GM18499 (cell line): ENCODE results near the gene DDX42.

Experiments
- ATAC-seq: cut with Tn5 transposase; IDR thresholded peaks from one replicate; pipeline ENCODE4 v1.9.1; 2021; ENCODE audit warnings: moderate number of reproducible peaks; ENCODE audit not compliant: insufficient read depth, unreplicated experiment

The DDX42 gene

DNA sequence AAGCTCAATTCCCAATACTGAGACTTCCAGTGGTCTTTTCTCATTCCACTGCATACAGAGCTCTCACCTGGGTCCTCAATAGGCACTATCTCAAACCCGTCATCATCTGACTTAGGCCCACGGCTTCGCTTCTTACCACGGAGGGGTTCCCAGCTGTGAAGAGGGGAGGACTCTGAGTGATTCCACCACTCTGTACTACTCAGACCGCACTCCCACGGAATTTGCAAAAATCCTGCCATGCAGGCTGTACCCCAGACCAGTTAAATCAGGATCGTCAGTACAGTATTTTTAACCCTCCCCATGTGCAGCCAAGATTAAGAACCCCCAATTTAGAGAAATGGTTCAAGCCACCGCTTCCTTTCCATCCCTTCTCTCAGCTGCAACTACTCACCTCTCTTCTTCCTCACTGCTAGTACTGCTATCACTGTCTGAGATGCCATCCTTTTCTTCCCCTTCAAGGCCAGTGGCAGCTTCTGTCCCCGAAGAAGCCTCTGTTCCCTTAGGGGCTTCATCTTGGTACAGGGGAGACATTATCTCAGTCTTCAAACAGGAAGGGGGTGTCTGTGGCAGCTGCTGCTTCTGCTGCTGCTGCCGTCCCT lies 47.1 kb downstream of the DDX42 start:
- no peak for ATAC-seq

DNA sequence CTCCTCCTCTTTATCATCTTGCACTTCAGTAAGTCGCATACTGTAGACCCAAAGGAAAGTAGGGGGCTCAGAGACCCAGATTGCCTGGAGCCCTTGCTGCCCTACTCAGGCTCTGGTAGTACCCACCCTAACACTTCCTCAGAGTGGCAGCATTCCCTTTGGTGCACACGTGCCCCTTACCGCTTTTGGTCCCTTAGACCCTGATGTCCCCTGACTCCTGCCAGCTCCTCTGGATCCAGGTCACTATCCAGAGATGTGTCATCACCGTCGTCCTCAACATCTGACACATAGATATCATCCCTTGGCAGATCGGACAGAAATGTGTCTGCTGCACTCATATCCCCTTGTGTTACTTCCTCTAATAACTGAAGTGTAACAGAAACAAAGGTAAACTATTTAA lies 47.8 kb downstream of the DDX42 start:
- ATAC-seq = no peak

DNA sequence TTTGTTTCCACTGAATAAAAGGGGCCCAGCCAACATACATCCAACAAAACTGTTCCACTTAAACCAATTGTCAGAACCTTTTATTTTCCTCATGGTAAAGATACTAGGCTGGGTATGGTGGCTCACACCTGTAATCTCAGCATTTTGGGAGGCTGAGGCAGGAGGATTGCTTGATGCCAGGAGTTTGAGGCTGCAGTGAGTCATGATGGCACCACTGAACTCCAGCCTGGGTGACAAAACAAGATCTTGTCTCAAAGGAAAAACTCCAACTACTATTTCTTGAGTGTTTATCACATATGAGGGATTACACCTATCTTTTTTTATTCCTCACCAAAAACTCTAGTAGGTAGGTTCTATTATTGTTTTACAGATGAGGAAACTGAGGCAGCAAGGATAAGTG lies 48.6 kb downstream of the DDX42 start:
- no peak for ATAC-seq

DNA sequence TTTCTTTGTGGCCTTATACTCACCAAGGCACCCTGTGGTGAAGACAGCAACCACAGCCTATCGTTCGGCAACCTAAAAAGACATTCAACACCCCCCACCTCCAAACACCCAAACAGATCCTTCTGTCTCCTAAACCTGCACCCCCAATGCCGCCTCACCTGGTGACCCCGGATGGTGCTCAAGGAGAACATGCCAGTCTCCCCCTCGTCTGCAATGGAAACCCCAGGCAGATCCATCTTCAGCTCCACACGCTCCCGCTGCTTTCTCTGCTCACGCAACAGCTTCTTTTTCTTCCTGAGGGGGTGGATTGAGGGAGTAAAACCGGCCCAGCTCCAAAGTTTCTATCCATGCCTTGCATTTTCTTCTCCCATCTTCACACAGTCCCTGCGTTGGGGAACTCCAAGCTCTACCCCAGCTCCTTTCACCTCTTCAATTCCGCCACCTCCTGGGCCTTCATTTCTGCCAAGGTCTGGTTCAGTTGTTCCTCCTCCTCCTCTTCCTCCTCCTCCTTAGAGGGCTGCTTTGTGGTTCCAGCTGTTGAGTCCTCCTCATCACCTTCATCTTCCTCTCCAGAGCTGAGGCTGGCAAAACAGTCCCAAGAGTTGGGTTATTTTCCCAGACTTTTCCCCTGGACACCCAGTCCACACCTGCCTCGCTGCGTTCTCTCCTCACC lies 49.8 kb downstream of the DDX42 start:
- ATAC-seq = no peak

DNA sequence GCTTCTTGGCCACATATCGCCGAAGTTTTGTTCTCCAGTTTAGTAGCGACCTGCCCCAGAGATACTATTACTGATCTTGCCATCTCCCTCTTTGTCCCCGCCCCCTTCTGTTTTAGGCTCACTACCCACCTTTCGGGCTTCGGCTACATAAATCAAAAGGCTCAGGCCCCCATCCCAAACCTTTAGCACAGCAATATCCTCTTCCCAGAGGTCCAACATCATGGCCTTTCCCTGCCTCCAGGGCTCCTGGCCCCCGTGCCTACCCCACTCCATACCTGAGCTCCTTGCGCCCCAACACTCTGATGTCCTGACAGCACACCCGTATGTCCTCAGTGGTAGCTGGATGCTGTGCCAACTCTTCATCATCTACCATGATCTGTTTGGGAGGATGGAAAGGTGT lies 50.4 kb downstream of the DDX42 start:
- ATAC-seq = no peak

DNA sequence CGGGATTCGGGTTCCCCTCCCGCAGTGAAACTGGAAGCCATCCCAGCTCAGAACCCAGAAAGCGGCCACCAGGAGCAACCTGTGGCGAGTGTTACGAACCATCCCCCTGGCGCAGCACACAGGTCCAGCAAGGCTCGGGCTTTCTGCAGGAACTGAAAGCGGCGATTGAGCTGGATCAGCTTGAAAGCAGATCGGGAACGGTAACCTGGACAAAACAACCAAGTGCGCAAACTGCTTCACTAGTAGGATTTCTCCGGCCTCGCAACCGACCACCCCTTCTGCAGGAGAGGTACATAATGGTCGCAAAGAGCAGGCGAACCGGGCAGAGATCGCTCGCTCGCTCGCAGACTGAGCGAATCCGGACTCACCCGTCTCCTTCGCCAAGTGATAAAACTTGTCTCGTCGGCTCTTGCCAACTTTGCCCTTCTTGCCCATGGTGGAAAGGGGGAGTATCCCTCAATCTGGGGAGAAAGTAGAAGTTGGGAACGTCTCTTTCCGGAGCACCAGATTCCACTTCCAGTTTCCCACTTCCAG lies 52.6 kb downstream of the DDX42 start:
- no peak for ATAC-seq

DNA sequence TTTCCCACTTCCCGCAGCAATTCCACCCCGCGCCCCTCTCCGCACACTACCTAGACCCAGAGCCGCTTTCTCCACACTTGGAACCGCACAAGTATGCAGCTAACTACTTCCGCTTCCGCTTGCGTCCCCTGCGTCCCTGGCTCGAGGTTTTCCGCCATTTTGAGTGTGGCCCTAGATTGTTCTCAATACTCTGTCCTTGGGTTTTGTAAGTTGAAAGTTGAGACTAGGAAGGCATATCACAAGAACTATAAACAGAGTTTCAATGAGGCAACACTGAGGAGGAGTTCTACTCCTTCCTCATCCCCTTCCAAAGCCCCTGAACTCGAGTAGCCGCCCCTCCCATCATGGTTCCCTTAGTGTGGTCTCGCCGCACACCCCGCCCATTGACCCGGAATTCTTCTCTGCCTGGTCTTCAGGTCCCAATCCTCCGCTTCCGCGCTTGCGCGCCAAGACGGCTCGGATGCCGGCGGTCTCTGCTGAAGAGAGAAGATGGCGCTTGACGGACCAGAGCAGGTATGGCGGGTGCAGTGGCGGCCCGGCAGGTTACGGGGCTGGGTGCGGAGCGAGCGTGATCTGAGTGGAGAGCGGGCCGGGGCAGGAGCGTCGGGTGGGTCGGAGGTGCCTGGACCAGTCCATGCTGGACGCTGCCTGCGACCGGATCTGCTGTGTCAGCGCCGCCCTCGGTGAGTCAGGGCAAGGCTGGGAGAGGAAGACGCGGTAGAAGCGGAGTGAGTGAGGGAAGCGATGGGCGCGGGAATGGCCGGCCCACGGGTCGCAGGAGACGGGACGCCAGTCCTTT lies 53.2 kb downstream of the DDX42 start, which contains the start of the genes FTSJ3 and PSMC5:
TSS of gene FTSJ3 (minus strand) at position 662 of the 799 bp plus-strand sequence. CDS start 761 bp downstream, outside the sequence.
TSS of gene PSMC5 (plus strand) at position 430 of the 799 bp plus-strand sequence. CDS start at position 490, 60 bp downstream.
- ATAC-seq = peak; percentile 66

DNA sequence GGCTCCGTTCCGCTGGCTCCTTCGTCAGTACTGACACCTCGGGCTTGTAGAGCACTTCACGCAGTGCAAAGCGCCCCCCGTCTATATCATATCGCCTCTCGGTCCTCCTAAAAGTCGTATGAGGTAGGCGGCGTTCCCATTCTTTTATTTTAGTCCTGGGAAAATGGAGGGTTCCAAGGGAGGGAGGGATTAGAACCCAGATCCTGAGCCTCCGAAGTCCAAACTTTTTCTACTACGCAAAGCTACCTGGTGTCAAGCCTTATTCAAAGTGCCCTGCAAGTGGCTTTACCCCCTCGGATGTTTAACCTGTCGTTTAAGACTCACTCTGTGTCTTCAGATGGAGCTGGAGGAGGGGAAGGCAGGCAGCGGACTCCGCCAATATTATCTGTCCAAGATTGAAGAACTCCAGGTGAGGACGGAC lies 53.8 kb downstream of the DDX42 start:
- no peak for ATAC-seq

DNA sequence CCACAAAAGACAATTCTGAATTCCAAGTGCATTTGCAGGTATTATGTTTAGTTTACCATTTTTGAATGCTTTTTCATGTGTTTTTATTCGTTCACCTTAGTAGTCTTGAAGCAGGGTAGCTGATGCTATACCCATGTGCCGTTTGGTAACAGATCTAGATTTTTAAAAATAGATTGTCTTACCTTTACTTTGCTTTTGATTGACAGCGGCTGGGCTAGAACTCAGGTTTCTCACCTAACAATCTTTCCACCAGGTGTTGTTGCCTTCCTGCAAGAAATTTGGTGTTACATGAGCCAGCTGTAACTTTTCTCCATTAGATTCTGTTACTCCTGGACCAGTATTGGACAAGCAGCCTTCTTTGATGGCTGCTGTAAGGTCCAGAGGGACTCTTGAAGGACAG lies 55.0 kb downstream of the DDX42 start:
- no peak for ATAC-seq

DNA sequence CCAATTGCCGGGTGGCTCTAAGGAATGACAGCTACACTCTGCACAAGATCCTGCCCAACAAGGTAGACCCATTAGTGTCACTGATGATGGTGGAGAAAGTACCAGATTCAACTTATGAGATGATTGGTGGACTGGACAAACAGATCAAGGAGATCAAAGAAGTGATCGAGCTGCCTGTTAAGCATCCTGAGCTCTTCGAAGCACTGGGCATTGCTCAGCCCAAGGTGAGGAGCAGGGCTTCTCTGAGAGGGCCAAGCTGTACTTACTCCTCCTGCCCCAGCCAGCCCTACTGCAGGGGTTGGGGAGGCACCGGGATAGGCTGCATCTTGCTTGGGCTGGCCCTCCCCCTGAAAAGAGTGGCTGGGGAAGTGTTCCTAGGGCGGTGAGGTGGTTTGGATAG lies 56.3 kb downstream of the DDX42 start:
- no peak for ATAC-seq

DNA sequence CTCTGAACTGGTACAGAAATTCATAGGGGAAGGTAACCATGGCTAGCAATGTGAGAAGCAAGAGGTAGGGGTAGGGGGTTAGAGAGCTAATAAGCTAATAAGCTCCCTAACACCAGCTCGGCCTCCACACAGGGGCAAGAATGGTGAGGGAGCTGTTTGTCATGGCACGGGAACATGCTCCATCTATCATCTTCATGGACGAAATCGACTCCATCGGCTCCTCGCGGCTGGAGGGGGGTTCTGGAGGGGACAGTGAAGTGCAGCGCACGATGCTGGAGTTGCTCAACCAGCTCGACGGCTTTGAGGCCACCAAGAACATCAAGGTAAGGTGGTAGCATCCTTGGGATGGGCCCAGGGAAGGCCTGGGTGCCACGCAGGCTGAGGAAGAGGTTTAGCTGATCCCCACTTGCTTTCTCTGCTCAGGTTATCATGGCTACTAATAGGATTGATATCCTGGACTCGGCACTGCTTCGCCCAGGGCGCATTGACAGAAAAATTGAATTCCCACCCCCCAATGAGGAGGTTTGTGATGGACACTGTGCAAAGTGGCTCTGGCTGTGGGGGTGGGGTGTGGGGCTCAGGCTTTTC lies 57.0 kb downstream of the DDX42 start:
- no peak for ATAC-seq

DNA sequence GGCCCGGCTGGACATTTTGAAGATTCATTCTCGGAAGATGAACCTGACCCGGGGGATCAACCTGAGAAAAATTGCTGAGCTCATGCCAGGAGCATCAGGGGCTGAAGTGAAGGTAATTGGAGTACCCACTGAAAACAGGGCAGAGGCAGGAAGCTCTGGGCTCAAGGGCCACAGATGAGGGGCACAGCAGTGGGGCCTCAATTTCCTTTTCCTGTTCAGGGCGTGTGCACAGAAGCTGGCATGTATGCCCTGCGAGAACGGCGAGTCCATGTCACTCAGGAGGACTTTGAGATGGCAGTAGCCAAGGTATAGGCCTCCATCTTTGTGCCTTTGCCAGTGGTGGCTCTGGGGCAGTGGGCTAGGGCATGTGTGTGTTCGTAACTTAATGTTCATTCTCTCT lies 57.5 kb downstream of the DDX42 start:
- no peak for ATAC-seq

DNA sequence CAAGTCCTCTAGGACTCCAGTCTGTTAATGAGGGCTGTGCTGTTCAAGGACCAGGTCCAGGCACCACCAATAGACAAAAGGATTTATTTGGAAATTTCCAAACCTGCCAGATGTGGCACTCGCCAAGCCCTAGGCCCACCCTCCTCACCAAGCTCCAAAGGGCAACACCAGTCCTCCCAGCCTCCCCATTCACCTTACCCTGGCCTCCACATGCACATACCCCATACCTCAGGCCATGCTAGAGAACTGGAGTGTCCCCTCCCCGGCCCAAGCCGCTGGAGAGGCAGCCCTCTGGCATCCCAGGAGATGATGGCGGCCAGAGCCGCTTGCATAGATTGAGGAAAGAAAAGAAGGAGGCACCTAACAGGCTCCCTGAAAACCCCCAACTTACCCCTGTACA lies 58.0 kb downstream of the DDX42 start:
- no peak for ATAC-seq

DNA sequence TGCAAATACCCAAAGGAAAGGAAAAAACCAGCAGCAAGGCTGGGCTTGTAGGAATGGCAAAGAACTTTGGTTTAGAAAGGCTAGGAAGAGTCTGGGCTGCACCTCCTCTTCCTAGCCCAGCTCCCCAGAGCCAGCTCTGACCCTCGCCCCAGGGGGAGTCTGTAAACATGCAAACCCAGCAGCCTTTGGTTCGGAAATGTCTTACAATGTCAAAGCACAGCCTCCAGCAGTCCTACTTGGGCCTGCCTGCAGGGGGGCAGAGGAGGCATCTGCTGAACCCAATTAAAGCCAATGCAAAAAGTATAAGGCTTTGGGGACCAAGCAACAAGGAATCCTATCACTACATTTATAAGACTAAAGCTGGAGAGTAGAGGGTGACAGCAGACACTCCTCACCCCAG lies 58.5 kb downstream of the DDX42 start:
- ATAC-seq = no peak

DNA sequence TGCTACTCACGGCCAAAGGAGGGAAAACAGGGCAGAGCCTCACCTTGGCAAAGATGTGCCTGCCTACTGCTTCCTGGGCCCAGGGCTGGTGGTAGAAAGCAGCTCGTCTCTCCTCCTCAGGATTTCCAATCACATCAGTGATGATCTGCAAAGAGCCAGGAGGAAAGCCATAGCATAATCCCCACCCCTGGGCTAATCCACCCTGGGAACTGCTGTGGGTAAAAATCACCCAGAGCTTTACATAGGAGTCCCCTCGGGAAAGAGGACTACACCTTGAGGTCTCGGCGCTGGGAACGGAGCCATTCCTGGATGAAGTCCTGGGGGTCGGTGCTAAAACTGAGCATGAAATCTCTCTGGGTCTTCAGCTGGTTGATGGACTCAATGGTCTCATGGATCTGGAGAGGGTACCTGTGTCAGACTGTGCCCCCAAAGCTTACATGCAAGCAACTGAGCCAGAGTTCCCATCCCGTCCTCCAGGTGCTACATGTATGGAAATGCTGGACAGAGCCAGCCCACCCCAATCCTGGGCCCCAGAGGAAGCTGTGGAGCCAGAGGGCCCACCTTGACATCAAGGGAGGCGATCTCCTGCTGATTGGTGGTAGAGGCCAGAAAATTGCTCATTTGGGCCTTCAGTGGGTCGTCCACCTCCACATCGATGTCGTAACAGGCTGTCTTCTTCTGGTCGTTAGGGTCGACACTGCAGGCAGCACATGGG lies 59.2 kb downstream of the DDX42 start:
- ATAC-seq = no peak

DNA sequence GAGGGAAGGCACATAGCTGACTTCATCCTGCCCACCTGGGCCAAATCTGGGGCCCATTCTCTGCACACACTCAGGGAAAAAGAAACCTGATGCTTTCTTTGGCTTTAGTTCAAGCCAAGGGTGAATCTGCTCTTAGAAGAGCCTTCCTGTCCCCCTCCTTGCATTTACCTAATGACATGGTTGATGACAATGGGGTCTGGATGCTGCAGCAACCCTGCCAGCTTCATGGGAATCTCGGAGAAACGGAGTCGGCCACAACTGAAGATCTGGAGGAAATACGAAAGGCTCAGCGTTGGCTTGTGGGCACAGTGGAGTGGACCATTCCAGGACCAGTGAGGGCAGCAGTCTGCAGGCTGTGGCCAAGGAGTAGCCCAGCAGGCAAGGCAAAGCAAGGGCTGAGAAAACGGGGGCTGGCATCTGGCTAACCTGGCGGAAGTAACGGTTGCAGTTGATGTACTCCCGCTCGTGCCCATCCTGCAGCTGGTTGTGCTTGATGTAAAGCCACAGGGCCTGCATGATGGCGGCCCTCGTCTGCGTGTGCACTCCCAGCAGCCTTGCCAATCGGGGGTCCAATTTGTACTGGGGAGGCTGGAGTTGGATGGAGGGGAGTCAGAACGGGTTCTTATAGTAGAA lies 59.9 kb downstream of the DDX42 start:
- ATAC-seq = no peak

DNA sequence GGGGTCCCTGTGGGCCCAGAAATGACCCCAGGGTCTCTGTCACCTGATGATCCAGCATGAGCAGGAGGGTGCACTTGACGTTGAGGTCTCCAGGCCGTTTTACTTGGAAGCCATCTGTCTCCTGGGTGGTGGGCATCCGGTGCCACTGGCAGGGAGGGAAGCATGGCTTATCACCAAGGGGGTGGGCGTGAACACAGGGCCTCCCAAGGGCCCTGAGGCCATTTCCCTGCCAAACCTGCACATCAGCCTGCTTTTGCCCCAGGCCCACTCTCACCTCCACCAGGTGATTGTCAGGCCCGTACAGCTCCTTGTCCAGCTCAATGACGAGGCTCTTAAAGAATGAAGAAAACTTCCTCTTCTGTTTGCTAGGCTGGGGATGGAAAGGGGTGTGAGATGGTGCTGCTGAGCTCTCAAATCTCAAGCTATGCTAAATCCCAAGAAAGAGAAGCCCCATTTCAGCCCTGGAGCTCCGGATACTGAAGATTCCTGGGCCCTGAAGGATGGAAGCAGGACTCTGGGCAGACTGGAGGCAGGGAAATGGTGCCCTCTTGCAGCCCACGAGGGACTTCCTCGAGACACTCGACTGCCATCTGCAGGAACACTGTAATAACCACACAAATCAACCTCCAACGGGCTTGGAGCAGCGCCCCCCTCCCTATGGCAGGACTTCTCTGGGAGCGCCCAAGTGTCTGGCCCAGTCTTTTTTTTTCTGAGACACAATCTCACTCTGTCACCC lies 60.6 kb downstream of the DDX42 start:
- no peak for ATAC-seq

DNA sequence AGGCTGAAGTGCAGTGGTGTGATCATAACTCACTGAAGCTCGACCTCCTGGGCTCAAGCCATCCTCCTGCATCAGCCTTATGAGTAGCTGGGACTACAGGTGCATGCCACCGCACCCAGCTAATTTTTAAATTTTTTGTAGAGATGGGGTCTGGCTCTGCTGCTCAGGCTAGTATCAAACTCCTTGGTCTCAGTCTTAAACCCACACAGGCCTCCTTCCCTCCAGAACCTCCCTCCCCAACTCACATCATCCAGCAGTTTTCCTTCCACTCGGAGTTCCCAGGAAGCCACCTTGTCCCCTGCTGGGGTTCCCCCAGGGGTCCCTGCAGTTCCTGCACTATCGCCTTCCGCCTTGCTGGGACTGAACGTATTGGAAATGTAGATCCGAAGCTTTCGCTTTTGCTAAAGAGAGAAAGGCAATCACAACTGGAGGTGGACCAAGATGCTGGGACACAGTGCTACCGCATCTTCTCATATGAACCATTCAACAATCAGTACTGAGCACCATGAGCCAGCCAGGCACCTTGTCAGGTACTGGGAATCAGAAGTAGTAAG lies 61.3 kb downstream of the DDX42 start:
- ATAC-seq = no peak

DNA sequence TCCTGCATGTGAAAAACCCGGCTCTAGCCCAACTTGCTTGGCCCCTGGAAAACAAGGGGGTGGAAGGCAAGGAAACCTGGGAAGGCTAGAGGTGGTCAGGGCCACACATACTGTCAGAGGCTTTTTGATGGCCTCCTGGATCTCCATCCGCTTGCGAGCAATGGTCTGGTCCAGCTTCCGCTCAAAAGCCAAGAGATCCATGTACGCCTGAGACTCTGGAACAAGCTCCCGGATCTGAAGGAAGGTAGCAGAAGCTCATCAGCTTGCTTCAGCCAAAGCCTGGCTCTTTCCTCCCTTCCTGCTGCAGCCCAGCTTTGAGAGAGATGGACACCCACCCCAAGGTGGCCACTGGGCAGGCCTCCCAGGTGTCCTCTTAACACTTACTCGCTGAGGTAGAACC lies 62.8 kb downstream of the DDX42 start:
- ATAC-seq = no peak
